Stimulated activated naive B cell treated with anti-CD40 and anti-IgM and Interleukin-4, amounts not matched to agents 10 μg/mL and 1 μg/mL and 100 μg/mL, for 72 hours (primary cell): ENCODE measurements around the gene SLC35B4.

Experiments used
- ATAC-seq, 2 donors: fragments of 150-1000 bp; cut with Tn5 transposase; replicated peaks; 2 replicates each; pipeline ENCODE4 v1.10.0; 2021; ENCODE audit warnings: moderate library complexity in 1 of 2
- DNase-seq: peaks from one replicate; pipeline ENCODE4 v3.0.0; 2021
- H3K27ac Mint-ChIP-seq: one replicate; pipeline ENCODE4 v1.8.0; 2022; ENCODE audit warnings: mild to moderate bottlenecking, mixed read lengths
- H3K27me3 Mint-ChIP-seq, 2 donors: one replicate each; pipeline ENCODE4 v1.8.0; 2022; ENCODE audit warnings: mixed read lengths in 2 of 2
- H3K36me3 Mint-ChIP-seq, 2 donors: one replicate each; pipeline ENCODE4 v1.8.0; 2022; ENCODE audit warnings: mixed read lengths in 2 of 2, mild to moderate bottlenecking in 1 of 2
- H3K4me1 Mint-ChIP-seq, 2 donors: one replicate each; pipeline ENCODE4 v1.8.0; 2022; ENCODE audit warnings: mixed read lengths in 2 of 2, mild to moderate bottlenecking in 1 of 2
- H3K4me3 Mint-ChIP-seq, 2 donors: one replicate each; pipeline ENCODE4 v1.8.0; 2022; ENCODE audit warnings: mild to moderate bottlenecking in 2 of 2, mixed read lengths in 2 of 2, moderate library complexity in 1 of 2
- H3K9me3 Mint-ChIP-seq, 2 donors: one replicate each; pipeline ENCODE4 v1.8.0; 2022; ENCODE audit warnings: mixed read lengths in 2 of 2, mild to moderate bottlenecking in 1 of 2

The SLC35B4 gene, protein sequence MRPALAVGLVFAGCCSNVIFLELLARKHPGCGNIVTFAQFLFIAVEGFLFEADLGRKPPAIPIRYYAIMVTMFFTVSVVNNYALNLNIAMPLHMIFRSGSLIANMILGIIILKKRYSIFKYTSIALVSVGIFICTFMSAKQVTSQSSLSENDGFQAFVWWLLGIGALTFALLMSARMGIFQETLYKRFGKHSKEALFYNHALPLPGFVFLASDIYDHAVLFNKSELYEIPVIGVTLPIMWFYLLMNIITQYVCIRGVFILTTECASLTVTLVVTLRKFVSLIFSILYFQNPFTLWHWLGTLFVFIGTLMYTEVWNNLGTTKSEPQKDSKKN

GRCh38 chr7:134316539-134317344, at the start of gene SLC35B4:
SLC35B4 (minus strand) TSS chr7:134316930; CDS start chr7:134316751, 179 bp downstream.
- Mint-ChIP-seq H3K36me3 (peaks cover 3% of the 10 kb centered on the region in 2 donors), H3K27ac (peak within 1 kb of the TSS; percentile 95), H3K4me3 (peak within 1 kb of the TSS; percentile 92 to 94), H3K4me1 (peaks cover 14 to 20% of the 10 kb centered on the region in 2 donors), H3K9me3 (no peaks in the 10 kb centered on the region), H3K27me3 (peaks cover 4 to 6% of the 10 kb centered on the region in 2 donors)
- ATAC-seq (peak; percentile 98 to 99), DNase-seq (peak; percentile 95)

DNA sequence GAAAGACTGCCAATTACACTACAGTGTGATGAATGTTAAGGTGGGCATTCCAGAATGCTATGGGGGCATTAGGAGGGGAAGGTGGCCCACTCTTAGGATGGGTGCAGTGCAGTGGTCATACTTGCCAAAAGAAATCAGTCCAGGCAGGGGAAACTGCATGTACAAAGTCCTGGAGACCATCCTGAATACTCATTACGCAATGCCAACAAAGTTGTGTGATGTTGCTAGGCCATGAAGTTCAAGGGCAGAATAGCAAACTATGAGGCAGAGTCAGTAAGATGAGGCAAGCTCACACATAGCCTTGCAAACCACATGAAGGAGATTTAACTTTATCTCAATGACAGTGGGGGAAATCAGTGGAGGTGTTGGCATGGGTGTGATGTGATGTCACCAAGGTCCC, 49.8 kb upstream of the SLC35B4 start:
- Mint-ChIP-seq H3K36me3 (no peaks in the 10 kb centered on the region), H3K27me3 (peaks cover 24 to 30% of the 10 kb centered on the region in 2 donors), H3K27ac (no peak overlapping the region), H3K4me3 (no peak overlapping the region), H3K4me1 (no peaks in the 10 kb centered on the region), H3K9me3 (no peaks in the 10 kb centered on the region)
- no peak for DNase-seq
- no peak for ATAC-seq

GRCh38 chr7:134365341-134366054, 48.8 kb upstream of the SLC35B4 start:
- ATAC-seq (no peak), DNase-seq (no peak)
- peaks cover 29 to 35% of the 10 kb centered on the region in 2 donors for H3K27me3 Mint-ChIP-seq
- H3K27ac Mint-ChIP-seq: no peak overlapping the region
- H3K4me1 Mint-ChIP-seq: no peaks in the 10 kb centered on the region
- H3K36me3 Mint-ChIP-seq: no peaks in the 10 kb centered on the region
- no peak overlapping the region for H3K4me3 Mint-ChIP-seq
- no peaks in the 10 kb centered on the region for H3K9me3 Mint-ChIP-seq

DNA sequence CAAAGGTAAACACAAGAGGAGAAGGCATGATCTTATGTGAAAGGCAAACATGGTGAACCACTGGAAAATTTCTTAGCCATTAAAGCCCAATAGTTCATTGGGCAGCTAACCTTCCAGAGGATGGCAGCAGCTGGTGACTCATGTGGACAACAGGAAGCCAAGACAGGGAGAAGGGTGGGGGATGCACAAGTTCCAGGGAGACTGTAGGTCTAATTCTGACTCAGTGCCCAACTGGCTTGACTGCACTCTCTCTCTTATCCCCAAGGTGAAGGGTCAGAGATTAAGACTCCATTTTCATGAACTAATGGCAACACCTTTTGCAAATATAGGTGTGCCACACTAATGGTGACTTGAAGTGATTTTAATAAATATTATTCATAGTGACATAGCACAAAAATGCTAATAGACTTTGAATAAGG, 47.9 kb upstream of the SLC35B4 start:
- ATAC-seq (no peak), DNase-seq (no peak)
- H3K4me3 Mint-ChIP-seq: no peak overlapping the region
- no peaks in the 10 kb centered on the region for H3K4me1 Mint-ChIP-seq
- no peaks in the 10 kb centered on the region for H3K36me3 Mint-ChIP-seq
- no peaks in the 10 kb centered on the region for H3K9me3 Mint-ChIP-seq
- no peak overlapping the region for H3K27ac Mint-ChIP-seq
- H3K27me3 Mint-ChIP-seq: peaks cover 27 to 29% of the 10 kb centered on the region in 2 donors

DNA sequence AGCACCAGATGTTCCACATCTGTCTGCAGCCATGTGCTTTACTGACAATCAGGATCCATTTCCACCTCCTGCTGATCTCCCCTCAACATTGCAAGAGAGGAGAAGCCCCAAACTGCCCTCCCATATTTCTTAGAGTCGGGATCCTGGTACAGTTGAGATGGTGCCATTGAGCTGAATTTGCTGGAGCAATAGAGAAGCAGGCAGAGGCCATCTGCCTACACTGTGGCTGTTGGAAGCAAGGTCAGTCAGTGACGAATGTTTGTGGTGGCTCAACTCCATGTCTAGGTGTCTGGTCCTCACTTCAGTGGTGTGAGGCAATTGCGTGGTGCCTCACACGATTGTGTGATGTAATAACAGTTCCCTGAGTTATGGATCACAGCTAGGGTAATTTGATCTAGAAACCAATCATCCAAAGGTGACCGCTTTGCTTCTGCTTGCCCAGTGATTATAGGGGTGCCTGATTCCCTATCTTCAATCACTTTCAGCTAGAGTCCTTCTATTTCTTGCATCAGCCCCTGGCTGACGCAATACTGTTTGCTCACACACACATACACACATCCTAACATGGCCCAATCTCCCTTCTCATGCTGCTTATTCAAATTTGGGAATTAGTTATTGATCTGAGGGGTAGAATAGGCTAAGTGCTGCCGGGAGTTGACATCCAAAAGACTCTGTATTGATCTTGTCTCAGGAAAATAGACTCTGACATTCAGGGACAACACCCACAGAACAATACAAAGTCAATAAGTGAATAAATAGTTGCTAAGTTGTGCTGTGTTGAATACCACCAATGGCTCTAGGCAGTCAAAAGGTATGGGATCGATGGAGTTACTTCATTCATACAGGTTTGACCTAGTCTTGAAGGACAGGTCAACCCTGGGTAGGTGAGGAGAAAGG, 46.1 kb upstream of the SLC35B4 start:
- Mint-ChIP-seq H3K9me3 (no peaks in the 10 kb centered on the region), H3K36me3 (no peaks in the 10 kb centered on the region)

GRCh38 chr7:134359787-134360432, 43.2 kb upstream of the SLC35B4 start:
- no peaks in the 10 kb centered on the region for H3K36me3 Mint-ChIP-seq
- peaks cover 21 to 35% of the 10 kb centered on the region in 2 donors for H3K27me3 Mint-ChIP-seq
- H3K4me3 Mint-ChIP-seq: no peak overlapping the region
- ATAC-seq (no peak), DNase-seq (no peak)
- H3K9me3 Mint-ChIP-seq: no peaks in the 10 kb centered on the region
- H3K27ac Mint-ChIP-seq: no peak overlapping the region
- peaks cover 2 to 4% of the 10 kb centered on the region in 2 donors for H3K4me1 Mint-ChIP-seq

More for the DNA sequence above, 46.1 kb upstream of the SLC35B4 start:
- ATAC-seq: no peak
- no peak overlapping the region for H3K27ac Mint-ChIP-seq
- H3K27me3 Mint-ChIP-seq: peaks cover 22 to 27% of the 10 kb centered on the region in 2 donors
- H3K4me3 Mint-ChIP-seq: no peak overlapping the region
- no peak for DNase-seq
- H3K4me1 Mint-ChIP-seq: peaks cover 2 to 4% of the 10 kb centered on the region in 2 donors

DNA sequence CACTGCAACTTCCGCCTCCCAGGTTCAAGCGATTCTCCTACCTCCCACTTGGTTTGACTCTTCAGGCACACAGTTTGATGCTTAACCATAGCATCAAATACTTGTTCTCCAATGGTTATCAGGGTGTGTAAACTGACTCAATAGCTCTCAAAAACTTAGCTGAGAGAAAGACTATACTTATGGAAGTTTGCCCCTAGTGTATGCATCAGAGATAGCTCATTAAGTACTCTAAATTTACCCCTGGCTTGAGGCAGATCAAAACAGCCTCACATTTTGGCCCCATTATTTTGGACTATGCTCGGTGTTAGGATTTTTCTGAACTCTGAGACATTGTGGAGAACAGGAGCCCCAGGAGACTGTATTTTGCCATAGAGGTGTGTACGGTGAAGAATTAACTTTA, 40.8 kb upstream of the SLC35B4 start:
- Mint-ChIP-seq H3K9me3 (no peaks in the 10 kb centered on the region), H3K36me3 (no peaks in the 10 kb centered on the region), H3K27me3 (peaks cover 16 to 31% of the 10 kb centered on the region in 2 donors), H3K4me3 (no peak overlapping the region), H3K4me1 (peaks cover 2 to 4% of the 10 kb centered on the region in 2 donors), H3K27ac (no peak overlapping the region)
- ATAC-seq: peak in 1 of 2 donors; percentile 58
- DNase-seq: no peak

- Mint-ChIP-seq H3K9me3 (no peaks in the 10 kb centered on the region), H3K27ac (no peak overlapping the region), H3K36me3 (no peaks in the 10 kb centered on the region), H3K4me1 (peaks cover 5 to 7% of the 10 kb centered on the region in 2 donors), H3K27me3 (peaks cover 11 to 31% of the 10 kb centered on the region in 2 donors), H3K4me3 (no peak overlapping the region)
- ATAC-seq (no peak), DNase-seq (no peak)
Measured at GRCh38 chr7:134356421-134356936, 39.7 kb upstream of the SLC35B4 start.

DNA sequence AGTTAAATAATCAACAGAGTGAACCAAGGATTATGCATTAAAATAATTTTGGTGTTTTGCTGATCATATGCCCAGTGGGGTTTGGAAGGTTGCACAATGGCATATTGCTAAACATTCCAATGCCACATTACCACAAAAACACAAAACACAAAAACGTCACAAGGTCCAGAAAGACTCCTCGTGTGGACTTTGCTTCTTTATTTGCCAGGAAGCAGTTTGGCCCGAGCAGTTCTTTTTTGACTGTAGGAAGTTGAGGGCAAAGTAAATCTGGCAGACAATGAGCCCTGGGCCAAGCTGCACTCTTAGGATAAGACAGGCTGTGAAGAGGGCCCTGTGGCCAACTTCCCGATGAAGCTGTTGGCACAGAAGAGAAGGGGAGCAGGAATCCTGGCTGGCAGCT, 39.2 kb upstream of the SLC35B4 start:
- peaks cover 5 to 29% of the 10 kb centered on the region in 2 donors for H3K27me3 Mint-ChIP-seq
- H3K36me3 Mint-ChIP-seq: no peaks in the 10 kb centered on the region
- DNase-seq (no peak), ATAC-seq (no peak)
- H3K27ac Mint-ChIP-seq: peak overlapping the region; percentile 62
- H3K9me3 Mint-ChIP-seq: no peaks in the 10 kb centered on the region
- H3K4me3 Mint-ChIP-seq: no peak overlapping the region
- H3K4me1 Mint-ChIP-seq: peaks cover 10 to 13% of the 10 kb centered on the region in 2 donors

GRCh38 chr7:134355004-134355525, 38.3 kb upstream of the SLC35B4 start:
- Mint-ChIP-seq H3K27ac (no peak overlapping the region), H3K4me1 (peaks cover 12 to 21% of the 10 kb centered on the region in 2 donors), H3K27me3 (peaks cover 4 to 20% of the 10 kb centered on the region in 2 donors), H3K4me3 (no peak overlapping the region), H3K36me3 (no peaks in the 10 kb centered on the region), H3K9me3 (no peaks in the 10 kb centered on the region)
- DNase-seq: no peak
- no peak for ATAC-seq

GRCh38 chr7:134353411-134353810, 36.7 kb upstream of the SLC35B4 start:
- Mint-ChIP-seq H3K4me1 (peaks cover 12 to 22% of the 10 kb centered on the region in 2 donors), H3K9me3 (no peaks in the 10 kb centered on the region), H3K27me3 (peaks cover 13 to 18% of the 10 kb centered on the region in 2 donors), H3K27ac (no peak overlapping the region), H3K4me3 (no peak overlapping the region), H3K36me3 (no peaks in the 10 kb centered on the region)
- DNase-seq (no peak), ATAC-seq (no peak)

- H3K36me3 Mint-ChIP-seq: no peaks in the 10 kb centered on the region
- DNase-seq (no peak), ATAC-seq (peak in 1 of 2 donors; percentile 33)
- peaks cover 0 to 2% of the 10 kb centered on the region in 2 donors for H3K9me3 Mint-ChIP-seq
- H3K4me3 Mint-ChIP-seq: no peak overlapping the region
- H3K27ac Mint-ChIP-seq: no peak overlapping the region
- peaks cover 10 to 18% of the 10 kb centered on the region in 2 donors for H3K4me1 Mint-ChIP-seq
- H3K27me3 Mint-ChIP-seq: peaks cover 25 to 35% of the 10 kb centered on the region in 2 donors
Measured at GRCh38 chr7:134351424-134351823, 34.7 kb upstream of the SLC35B4 start.
